HepG2 (cell line): ENCODE results near the gene APBB2.

Experiments
- RXRA ChIP-seq: sonication (generic); formaldehyde crosslinking; IDR thresholded peaks from 2 replicates; pipeline ENCODE4 v1.5.1; 2020; ENCODE audit warnings: missing genetic modification reagents
- TF ChIP-seq, protein P1 (sequence below): IDR thresholded peaks from 2 replicates; pipeline ENCODE4 v1.6.1; 2018; ENCODE audit warnings: missing genetic modification reagents, mild to moderate bottlenecking, missing compliant biosample characterization

DNA sequence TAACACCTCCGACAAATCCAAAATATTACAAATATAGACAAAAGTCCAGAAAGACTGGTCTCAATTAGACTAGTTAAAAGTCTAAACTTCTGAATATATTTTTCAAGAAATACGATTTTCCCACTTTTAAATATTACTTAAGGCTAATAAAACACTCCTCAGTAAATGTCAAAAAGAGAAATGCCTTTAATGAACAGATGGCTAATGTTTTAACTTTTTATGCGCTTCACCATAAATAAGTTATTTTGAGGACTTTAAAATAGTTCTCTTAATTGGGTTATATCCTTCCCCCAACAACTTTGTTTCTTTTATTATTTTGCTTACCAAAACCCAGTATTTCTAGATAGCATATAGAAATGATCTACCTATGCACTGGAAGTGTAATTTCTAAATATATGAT is 201.4 kb downstream of the APBB2 start:
- no peak for TF ChIP-seq RXRA
- TF ChIP-seq, protein P1, sequence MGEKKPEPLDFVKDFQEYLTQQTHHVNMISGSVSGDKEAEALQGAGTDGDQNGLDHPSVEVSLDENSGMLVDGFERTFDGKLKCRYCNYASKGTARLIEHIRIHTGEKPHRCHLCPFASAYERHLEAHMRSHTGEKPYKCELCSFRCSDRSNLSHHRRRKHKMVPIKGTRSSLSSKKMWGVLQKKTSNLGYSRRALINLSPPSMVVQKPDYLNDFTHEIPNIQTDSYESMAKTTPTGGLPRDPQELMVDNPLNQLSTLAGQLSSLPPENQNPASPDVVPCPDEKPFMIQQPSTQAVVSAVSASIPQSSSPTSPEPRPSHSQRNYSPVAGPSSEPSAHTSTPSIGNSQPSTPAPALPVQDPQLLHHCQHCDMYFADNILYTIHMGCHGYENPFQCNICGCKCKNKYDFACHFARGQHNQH (CRISPR knock-in tag), result no peak
